Rectal smooth muscle tissue (tissue), 1 donor: Measurements from ENCODE around the gene FKBP10.
A peak's percentile ranks its signal among the peaks of the same experiment; 100 is the strongest.
"Not testable (repeated sequence)": the region's sequence is repeated elsewhere in the genome, so short reads cannot be mapped to it uniquely, and the experiment has no call there.

Experiments
- H3K27ac ChIP-seq: one replicate; pipeline ENCODE4 v1.7.0; 2013; ENCODE audit warnings: low read depth, low read length, inconsistent platforms
- H3K27me3 ChIP-seq: one replicate; pipeline ENCODE4 v1.7.0; 2013; ENCODE audit warnings: low read length; ENCODE audit not compliant: control insufficient read depth, insufficient read depth
- H3K36me3 ChIP-seq: one replicate; pipeline ENCODE4 v1.7.0; 2013; ENCODE audit warnings: low read length; ENCODE audit not compliant: control insufficient read depth, insufficient read depth
- H3K4me1 ChIP-seq: one replicate; pipeline ENCODE4 v1.7.0; 2013; ENCODE audit warnings: low read length; ENCODE audit not compliant: control insufficient read depth, insufficient read depth
- H3K4me3 ChIP-seq: one replicate; pipeline ENCODE4 v1.7.0; 2013; ENCODE audit warnings: low read length
- H3K9ac ChIP-seq: one replicate; pipeline ENCODE4 v1.7.0; 2013; ENCODE audit warnings: low read length

Gene FKBP10

GRCh38 chr17:41822216-41823140 lies 9.7 kb downstream of the FKBP10 start:
- Histone ChIP-seq H3K27me3 (no peaks in the 10 kb centered on the region), H3K27ac (no peak overlapping the region), H3K9ac (no peak overlapping the region), H3K4me3 (no peak overlapping the region), H3K4me1 (no peaks in the 10 kb centered on the region), H3K36me3 (no peaks in the 10 kb centered on the region)

- H3K4me3 ChIP-seq: no peak overlapping the region
- H3K4me1 ChIP-seq: no peaks in the 10 kb centered on the region
- H3K36me3 ChIP-seq: no peaks in the 10 kb centered on the region
- H3K9ac ChIP-seq: no peak overlapping the region
- H3K27me3 ChIP-seq: no peaks in the 10 kb centered on the region
- H3K27ac ChIP-seq: no peak overlapping the region
Observed at GRCh38 chr17:41823141-41823524, 10.3 kb downstream of the FKBP10 start.

GRCh38 chr17:41823580-41823979 lies 10.8 kb downstream of the FKBP10 start:
- Histone ChIP-seq H3K4me3 (no peak overlapping the region), H3K36me3 (no peaks in the 10 kb centered on the region), H3K27ac (no peak overlapping the region), H3K9ac (no peak overlapping the region), H3K4me1 (no peaks in the 10 kb centered on the region), H3K27me3 (no peaks in the 10 kb centered on the region)

GRCh38 chr17:41824086-41824485 lies 11.3 kb downstream of the FKBP10 start:
- H3K4me1 ChIP-seq: no peaks in the 10 kb centered on the region
- no peak overlapping the region for H3K9ac ChIP-seq
- no peak overlapping the region for H3K4me3 ChIP-seq
- H3K27ac ChIP-seq: no peak overlapping the region
- no peaks in the 10 kb centered on the region for H3K27me3 ChIP-seq
- H3K36me3 ChIP-seq: no peaks in the 10 kb centered on the region

GRCh38 chr17:41825175-41825845 lies 12.5 kb downstream of the FKBP10 start:
- H3K36me3 ChIP-seq: no peaks in the 10 kb centered on the region

GRCh38 chr17:41829961-41830360 lies 17.2 kb downstream of the FKBP10 start:
- H3K36me3 ChIP-seq, H3K4me1 ChIP-seq: not testable (repeated sequence)

More at GRCh38 chr17:41825175-41825845, 12.5 kb downstream of the FKBP10 start:
- H3K27ac ChIP-seq: no peak overlapping the region
- no peaks in the 10 kb centered on the region for H3K27me3 ChIP-seq
- H3K4me3 ChIP-seq: no peak overlapping the region
- H3K9ac ChIP-seq: no peak overlapping the region
- no peaks in the 10 kb centered on the region for H3K4me1 ChIP-seq

GRCh38 chr17:41835214-41835799 lies 22.5 kb downstream of the FKBP10 start:
- Histone ChIP-seq H3K36me3 (peaks cover 2% of the 10 kb centered on the region), H3K4me1 (peaks cover 4% of the 10 kb centered on the region), H3K4me3 (peak overlapping the region; percentile 88), H3K27me3 (no peaks in the 10 kb centered on the region), H3K27ac (peak overlapping the region; percentile 76), H3K9ac (peak overlapping the region; percentile 43)

More at GRCh38 chr17:41829961-41830360, 17.2 kb downstream of the FKBP10 start:
- H3K27ac ChIP-seq, H3K9ac ChIP-seq, H3K4me3 ChIP-seq, H3K27me3 ChIP-seq: not testable (repeated sequence)

GRCh38 chr17:41835800-41836549 lies 23.2 kb downstream of the FKBP10 start, which contains the start of gene NT5C3B:
Gene NT5C3B (minus strand): TSS chr17:41836232. CDS start chr17:41836193, 39 bp downstream.
- H3K36me3 ChIP-seq: peaks cover 2% of the 10 kb centered on the region
- H3K4me1 ChIP-seq: peaks cover 4% of the 10 kb centered on the region
- H3K9ac ChIP-seq: peak within 1 kb of the TSS; percentile 46
- H3K27me3 ChIP-seq: no peaks in the 10 kb centered on the region
- peak within 1 kb of the TSS; percentile 76 for H3K27ac ChIP-seq
- H3K4me3 ChIP-seq: peak within 1 kb of the TSS; percentile 88

- Histone ChIP-seq H3K4me3 (peak overlapping the region; percentile 88), H3K36me3 (peaks cover 2% of the 10 kb centered on the region), H3K27me3 (no peaks in the 10 kb centered on the region), H3K4me1 (peaks cover 4% of the 10 kb centered on the region), H3K27ac (peak overlapping the region; percentile 53), H3K9ac (peak overlapping the region; percentile 46)
Observed at GRCh38 chr17:41836550-41837196, 23.9 kb downstream of the FKBP10 start.

- Histone ChIP-seq H3K4me1 (peaks cover 4% of the 10 kb centered on the region), H3K4me3 (peak within 1 kb of the TSS; percentile 88), H3K27me3 (no peaks in the 10 kb centered on the region), H3K9ac (no peak within 1 kb of the TSS), H3K27ac (no peak within 1 kb of the TSS), H3K36me3 (no peaks in the 10 kb centered on the region)
Observed at GRCh38 chr17:41837761-41838538, 25.1 kb downstream of the FKBP10 start, which contains the start of gene KLHL10. Gene KLHL10 (plus strand): TSS chr17:41837825. CDS start chr17:41837933, 108 bp downstream.

GRCh38 chr17:41839448-41839847 lies 26.6 kb downstream of the FKBP10 start:
- H3K27ac ChIP-seq, H3K36me3 ChIP-seq, H3K9ac ChIP-seq, H3K27me3 ChIP-seq, H3K4me1 ChIP-seq, H3K4me3 ChIP-seq: not testable (repeated sequence)
